HepG2 (cell line): ENCODE results near the gene GNMT. TPM values are rescaled to one million over a fixed set of nuclear protein-coding genes. Genes with fewer than 3 reads are reported as not detected.

Source experiments
- CCDC6 ChIP-seq: sonication (generic); formaldehyde crosslinking; IDR thresholded peaks from 2 replicates; pipeline ENCODE4 v1.8.1; 2022; ENCODE audit warnings: mild to moderate bottlenecking, missing genetic modification reagents, moderate library complexity
- EZH2 ChIP-seq: conservative IDR thresholded peaks from 2 replicates; pipeline ENCODE4 v1.6.1; 2012; ENCODE audit warnings: mild to moderate bottlenecking, low read depth, low read length, moderate library complexity
- MYNN ChIP-seq: sonication (generic); formaldehyde crosslinking; IDR thresholded peaks from 2 replicates; pipeline ENCODE4 v1.4.0; 2020; ENCODE audit warnings: mild to moderate bottlenecking, low read depth, missing genetic modification reagents
- SP1 ChIP-seq, 2 experiments: fragments of 450-650 bp in 1 of 2; sonication (generic) in 1 of 2; formaldehyde crosslinking in 1 of 2; IDR thresholded peaks; 2 replicates each; pipeline versions ENCODE4 v1.4.0 to v1.6.1; 2016 to 2020; ENCODE audit warnings: missing genetic modification reagents in 1 of 2
- ZNF317 ChIP-seq: sonication (generic); formaldehyde crosslinking; IDR thresholded peaks from 2 replicates; pipeline ENCODE4 v1.5.0; 2020; ENCODE audit warnings: mild to moderate bottlenecking, missing genetic modification reagents
- polyA plus RNA-seq, 8 experiments: library from polyadenylated mRNA; depleted of rRNA in 3 of 8; stranded (reverse) in 7 of 8; unstranded in 1 of 8; fragments of >200 nt; fragmentation: Illumina TruSeq in 4 of 8; extraction: Trizol in 4 of 8; gene quantifications; 2 replicates each; pipeline versions ENCODE4 v1.2.1 to v1.2.3, GENCODE V29; 2011 to 2016; ENCODE audit warnings: low read depth in 4 of 8, missing spikeins in 1 of 8, mixed read lengths in 1 of 8; ENCODE audit not compliant: insufficient read depth in 1 of 8
- total RNA-seq, 5 experiments: library from RNA; depleted of rRNA; stranded (reverse); fragments of >200 nt; fragmentation: Illumina TruSeq; extraction: Trizol; gene quantifications; 2 replicates each; pipeline ENCODE4 v1.2.3, GENCODE V29; 2016; ENCODE audit warnings: low read depth in 1 of 5
- TF ChIP-seq, protein P1 (sequence below): sonication (generic); formaldehyde crosslinking; IDR thresholded peaks from 2 replicates; pipeline ENCODE4 v1.5.1; 2020; ENCODE audit warnings: missing genetic modification reagents, mild to moderate bottlenecking, borderline replicate concordance
- TF ChIP-seq, protein P2 (sequence below): sonication (generic); formaldehyde crosslinking; IDR thresholded peaks from 2 replicates; pipeline ENCODE4 v1.5.0; 2020; ENCODE audit warnings: mild to moderate bottlenecking, missing genetic modification reagents, borderline replicate concordance
- TF ChIP-seq, protein P3 (sequence below): sonication (generic); formaldehyde crosslinking; IDR thresholded peaks from 2 replicates; pipeline ENCODE4 v1.4.0; 2020; ENCODE audit warnings: mild to moderate bottlenecking, missing genetic modification reagents
- TF ChIP-seq, protein P4 (sequence below): sonication (generic); formaldehyde crosslinking; IDR thresholded peaks from 2 replicates; pipeline ENCODE4 v1.4.0; 2020; ENCODE audit warnings: mild to moderate bottlenecking, missing genetic modification reagents

GNMT gene
- total and polyA plus RNA-seq, 2 of the 13 experiments (the other 11 are each of a cell fraction or from before 2014, with no cell fraction given): 2.8 to 7.0 TPM

DNA sequence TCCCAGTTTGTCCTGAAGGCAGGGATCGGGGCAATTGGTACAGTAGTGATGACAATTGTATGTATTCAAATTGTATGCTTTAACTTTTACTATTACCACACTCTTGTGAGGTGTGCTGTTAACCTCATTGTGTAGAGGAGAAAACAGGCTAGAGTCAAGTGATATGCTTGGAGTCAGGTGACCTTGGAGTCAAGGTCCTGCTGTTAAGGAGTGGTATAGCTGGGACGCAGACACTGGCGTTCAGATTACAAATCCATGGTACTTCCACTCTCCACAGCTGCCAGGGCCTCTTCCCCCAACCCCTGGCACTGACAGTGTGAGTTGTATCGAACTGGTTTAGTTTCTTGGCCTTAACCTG lies 20.8 kb upstream of the GNMT start (continued):
- TF ChIP-seq, protein P1, sequence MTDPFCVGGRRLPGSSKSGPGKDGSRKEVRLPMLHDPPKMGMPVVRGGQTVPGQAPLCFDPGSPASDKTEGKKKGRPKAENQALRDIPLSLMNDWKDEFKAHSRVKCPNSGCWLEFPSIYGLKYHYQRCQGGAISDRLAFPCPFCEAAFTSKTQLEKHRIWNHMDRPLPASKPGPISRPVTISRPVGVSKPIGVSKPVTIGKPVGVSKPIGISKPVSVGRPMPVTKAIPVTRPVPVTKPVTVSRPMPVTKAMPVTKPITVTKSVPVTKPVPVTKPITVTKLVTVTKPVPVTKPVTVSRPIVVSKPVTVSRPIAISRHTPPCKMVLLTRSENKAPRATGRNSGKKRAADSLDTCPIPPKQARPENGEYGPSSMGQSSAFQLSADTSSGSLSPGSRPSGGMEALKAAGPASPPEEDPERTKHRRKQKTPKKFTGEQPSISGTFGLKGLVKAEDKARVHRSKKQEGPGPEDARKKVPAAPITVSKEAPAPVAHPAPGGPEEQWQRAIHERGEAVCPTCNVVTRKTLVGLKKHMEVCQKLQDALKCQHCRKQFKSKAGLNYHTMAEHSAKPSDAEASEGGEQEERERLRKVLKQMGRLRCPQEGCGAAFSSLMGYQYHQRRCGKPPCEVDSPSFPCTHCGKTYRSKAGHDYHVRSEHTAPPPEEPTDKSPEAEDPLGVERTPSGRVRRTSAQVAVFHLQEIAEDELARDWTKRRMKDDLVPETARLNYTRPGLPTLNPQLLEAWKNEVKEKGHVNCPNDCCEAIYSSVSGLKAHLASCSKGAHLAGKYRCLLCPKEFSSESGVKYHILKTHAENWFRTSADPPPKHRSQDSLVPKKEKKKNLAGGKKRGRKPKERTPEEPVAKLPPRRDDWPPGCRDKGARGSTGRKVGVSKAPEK (CRISPR knock-in tag): no peak
- TF ChIP-seq MYNN (no peak), CCDC6 (CRISPR knock-in tag) (no peak), SP1 (IDR thresholded peaks at IDR 0.05) (no peak), SP1 (CRISPR knock-in tag; IDR thresholded peaks at IDR 0.05) (0 out of 2 replicates have a peak, but pooled peaks have one; percentile 4), EZH2 (no peak), ZNF317 (0 out of 2 replicates have a peak, but pooled peaks have one; percentile 7)
- TF ChIP-seq, protein P2, sequence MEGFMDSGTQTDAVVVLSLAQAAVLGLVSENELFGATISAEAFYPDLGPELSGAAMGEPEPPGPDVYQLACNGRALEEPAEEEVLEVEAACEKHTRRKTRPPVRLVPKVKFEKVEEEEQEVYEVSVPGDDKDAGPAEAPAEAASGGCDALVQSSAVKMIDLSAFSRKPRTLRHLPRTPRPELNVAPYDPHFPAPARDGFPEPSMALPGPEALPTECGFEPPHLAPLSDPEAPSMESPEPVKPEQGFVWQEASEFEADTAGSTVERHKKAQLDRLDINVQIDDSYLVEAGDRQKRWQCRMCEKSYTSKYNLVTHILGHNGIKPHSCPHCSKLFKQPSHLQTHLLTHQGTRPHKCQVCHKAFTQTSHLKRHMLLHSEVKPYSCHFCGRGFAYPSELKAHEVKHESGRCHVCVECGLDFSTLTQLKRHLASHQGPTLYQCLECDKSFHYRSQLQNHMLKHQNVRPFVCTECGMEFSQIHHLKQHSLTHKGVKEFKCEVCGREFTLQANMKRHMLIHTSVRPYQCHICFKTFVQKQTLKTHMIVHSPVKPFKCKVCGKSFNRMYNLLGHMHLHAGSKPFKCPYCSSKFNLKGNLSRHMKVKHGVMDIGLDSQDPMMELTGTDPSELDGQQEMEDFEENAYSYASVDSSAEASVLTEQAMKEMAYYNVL (CRISPR knock-in tag): no peak
- TF ChIP-seq, protein P3, sequence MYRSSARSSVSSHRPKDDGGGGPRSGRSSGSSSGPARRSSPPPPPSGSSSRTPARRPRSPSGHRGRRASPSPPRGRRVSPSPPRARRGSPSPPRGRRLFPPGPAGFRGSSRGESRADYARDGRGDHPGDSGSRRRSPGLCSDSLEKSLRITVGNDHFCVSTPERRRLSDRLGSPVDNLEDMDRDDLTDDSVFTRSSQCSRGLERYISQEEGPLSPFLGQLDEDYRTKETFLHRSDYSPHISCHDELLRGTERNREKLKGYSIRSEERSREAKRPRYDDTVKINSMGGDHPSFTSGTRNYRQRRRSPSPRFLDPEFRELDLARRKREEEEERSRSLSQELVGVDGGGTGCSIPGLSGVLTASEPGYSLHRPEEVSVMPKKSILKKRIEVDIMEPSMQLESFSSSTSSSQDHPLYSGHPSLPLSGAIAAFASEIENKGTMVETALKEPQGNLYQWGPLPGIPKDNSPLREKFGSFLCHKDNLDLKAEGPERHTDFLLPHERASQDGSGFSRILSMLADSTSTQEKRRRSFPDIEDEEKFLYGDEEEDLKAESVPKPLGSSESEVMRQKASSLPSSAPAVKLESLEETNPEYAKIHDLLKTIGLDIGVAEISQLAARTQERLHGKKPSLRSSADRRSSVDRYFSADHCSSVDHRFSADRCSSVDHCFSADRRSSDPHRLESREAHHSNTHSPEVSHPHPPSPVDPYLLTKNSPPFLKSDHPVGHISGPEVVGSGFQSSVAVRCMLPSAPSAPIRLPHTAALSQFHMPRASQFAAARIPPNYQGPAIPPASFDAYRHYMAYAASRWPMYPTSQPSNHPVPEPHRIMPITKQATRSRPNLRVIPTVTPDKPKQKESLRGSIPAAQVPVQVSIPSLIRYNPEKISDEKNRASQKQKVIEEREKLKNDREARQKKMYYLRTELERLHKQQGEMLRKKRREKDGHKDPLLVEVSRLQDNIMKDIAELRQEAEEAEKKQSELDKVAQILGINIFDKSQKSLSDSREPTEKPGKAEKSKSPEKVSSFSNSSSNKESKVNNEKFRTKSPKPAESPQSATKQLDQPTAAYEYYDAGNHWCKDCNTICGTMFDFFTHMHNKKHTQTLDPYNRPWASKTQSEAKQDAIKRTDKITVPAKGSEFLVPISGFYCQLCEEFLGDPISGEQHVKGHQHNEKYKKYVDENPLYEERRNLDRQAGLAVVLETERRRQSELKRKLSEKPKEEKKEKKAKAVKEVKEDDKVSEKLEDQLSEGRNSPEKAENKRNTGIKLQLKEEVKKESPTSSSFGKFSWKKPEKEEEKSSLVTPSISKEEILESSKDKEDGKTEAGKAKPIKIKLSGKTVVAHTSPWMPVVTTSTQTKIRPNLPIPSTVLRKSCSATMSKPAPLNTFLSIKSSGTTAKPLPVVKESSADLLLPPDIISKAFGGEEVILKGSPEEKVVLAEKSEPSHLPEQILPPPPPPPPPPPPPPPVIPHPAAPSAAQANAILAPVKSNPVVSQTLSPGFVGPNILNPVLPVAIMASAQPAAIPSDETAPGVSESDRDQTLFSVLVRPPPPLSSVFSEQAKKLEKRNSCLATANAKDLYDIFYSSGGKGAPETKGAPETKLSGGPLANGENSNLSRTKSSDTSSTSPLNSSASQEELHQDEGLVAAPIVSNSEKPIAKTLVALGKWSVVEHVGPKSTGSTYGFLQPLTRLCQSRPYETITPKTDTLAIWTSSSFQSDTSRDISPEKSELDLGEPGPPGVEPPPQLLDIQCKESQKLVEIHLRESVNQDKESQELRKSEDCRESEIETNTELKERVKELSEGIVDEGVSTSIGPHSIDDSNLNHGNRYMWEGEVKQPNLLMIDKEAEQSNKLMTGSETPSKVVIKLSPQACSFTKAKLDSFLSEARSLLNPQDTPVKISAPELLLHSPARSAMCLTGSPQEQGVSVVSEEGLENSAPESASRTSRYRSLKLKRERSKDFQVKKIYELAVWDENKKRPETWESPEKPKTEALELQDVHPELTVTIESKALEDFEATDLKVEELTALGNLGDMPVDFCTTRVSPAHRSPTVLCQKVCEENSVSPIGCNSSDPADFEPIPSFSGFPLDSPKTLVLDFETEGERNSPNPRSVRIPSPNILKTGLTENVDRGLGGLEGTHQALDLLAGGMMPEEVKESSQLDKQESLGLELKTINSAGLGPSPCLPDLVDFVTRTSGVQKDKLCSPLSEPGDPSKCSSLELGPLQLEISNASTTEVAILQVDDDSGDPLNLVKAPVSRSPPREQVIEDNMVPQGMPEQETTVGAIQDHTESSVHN (CRISPR knock-in tag): 0 out of 2 replicates have a peak, but pooled peaks have one; percentile 5
- TF ChIP-seq, protein P4, sequence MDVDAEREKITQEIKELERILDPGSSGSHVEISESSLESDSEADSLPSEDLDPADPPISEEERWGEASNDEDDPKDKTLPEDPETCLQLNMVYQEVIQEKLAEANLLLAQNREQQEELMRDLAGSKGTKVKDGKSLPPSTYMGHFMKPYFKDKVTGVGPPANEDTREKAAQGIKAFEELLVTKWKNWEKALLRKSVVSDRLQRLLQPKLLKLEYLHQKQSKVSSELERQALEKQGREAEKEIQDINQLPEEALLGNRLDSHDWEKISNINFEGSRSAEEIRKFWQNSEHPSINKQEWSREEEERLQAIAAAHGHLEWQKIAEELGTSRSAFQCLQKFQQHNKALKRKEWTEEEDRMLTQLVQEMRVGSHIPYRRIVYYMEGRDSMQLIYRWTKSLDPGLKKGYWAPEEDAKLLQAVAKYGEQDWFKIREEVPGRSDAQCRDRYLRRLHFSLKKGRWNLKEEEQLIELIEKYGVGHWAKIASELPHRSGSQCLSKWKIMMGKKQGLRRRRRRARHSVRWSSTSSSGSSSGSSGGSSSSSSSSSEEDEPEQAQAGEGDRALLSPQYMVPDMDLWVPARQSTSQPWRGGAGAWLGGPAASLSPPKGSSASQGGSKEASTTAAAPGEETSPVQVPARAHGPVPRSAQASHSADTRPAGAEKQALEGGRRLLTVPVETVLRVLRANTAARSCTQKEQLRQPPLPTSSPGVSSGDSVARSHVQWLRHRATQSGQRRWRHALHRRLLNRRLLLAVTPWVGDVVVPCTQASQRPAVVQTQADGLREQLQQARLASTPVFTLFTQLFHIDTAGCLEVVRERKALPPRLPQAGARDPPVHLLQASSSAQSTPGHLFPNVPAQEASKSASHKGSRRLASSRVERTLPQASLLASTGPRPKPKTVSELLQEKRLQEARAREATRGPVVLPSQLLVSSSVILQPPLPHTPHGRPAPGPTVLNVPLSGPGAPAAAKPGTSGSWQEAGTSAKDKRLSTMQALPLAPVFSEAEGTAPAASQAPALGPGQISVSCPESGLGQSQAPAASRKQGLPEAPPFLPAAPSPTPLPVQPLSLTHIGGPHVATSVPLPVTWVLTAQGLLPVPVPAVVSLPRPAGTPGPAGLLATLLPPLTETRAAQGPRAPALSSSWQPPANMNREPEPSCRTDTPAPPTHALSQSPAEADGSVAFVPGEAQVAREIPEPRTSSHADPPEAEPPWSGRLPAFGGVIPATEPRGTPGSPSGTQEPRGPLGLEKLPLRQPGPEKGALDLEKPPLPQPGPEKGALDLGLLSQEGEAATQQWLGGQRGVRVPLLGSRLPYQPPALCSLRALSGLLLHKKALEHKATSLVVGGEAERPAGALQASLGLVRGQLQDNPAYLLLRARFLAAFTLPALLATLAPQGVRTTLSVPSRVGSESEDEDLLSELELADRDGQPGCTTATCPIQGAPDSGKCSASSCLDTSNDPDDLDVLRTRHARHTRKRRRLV: peak; percentile 68; the same call in 1 of the 2 replicates
